ENCODE data around the gene PYGM.

DNA sequence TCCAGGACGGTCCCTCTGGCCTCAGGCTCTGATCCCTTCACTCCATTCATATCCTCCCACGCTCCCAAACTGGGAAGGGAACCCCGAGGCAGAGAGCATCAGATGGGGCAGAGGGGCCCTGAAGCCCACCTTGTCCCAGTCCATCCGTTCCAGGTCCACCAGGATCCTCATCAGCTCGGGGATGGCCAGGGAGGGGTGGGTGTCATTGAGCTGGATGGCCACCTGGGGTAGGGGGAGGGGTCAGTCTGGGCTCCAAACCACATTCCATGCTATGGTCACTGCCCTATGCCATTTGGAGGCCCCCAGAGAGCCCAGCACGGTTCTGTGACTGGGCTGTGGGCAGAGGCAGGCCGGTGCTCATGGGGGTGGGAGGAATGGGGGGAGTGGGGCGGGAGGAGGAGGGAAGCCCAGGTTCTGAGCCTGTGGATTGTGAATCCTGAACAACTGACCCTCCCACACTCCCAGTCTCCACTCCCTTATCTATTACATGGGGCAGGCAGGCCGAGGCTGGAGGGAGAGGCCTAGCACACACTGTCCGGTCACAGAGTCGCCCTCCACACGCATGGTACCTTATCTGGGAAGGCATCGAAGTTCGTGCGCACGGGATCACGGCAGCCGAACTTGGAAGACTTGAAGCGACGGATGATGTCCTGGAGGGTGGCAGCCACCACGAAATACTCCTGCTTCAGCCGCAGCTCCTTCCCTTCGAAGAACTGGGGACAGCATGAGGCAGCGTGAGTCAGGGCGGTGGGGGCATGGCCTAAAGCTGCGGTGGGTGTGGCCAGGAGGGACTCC lies 5.5 kb downstream of the PYGM start:
- TF ChIP-seq POLR2AphosphoS5 (IDR thresholded peaks at IDR 0.05): no peak
- TF ChIP-seq, protein P1, sequence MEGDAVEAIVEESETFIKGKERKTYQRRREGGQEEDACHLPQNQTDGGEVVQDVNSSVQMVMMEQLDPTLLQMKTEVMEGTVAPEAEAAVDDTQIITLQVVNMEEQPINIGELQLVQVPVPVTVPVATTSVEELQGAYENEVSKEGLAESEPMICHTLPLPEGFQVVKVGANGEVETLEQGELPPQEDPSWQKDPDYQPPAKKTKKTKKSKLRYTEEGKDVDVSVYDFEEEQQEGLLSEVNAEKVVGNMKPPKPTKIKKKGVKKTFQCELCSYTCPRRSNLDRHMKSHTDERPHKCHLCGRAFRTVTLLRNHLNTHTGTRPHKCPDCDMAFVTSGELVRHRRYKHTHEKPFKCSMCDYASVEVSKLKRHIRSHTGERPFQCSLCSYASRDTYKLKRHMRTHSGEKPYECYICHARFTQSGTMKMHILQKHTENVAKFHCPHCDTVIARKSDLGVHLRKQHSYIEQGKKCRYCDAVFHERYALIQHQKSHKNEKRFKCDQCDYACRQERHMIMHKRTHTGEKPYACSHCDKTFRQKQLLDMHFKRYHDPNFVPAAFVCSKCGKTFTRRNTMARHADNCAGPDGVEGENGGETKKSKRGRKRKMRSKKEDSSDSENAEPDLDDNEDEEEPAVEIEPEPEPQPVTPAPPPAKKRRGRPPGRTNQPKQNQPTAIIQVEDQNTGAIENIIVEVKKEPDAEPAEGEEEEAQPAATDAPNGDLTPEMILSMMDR (IDR thresholded peaks at IDR 0.05): no peak
